ENCODE results near the gene ARL15.

DNA sequence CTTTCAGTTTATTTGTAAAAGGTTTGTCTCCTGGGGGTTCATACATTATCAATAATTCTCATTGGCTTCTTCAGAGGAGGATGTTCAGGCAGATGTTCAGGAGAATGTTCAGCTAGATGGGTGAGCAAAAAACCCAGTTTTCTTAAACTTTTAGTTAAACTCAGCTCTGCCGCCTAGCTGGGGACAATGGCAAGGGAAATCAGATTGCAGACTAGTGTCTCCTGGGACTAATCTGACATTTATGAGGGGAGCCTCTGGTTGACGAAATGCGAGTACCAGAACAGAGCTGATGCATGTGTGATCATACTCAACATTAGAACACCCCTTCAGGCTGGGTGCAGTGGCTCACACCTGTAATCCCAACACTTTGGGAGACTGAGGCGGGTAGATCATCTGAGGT lies 314.4 kb downstream of the ARL15 start:
- TF ChIP-seq, protein P1, sequence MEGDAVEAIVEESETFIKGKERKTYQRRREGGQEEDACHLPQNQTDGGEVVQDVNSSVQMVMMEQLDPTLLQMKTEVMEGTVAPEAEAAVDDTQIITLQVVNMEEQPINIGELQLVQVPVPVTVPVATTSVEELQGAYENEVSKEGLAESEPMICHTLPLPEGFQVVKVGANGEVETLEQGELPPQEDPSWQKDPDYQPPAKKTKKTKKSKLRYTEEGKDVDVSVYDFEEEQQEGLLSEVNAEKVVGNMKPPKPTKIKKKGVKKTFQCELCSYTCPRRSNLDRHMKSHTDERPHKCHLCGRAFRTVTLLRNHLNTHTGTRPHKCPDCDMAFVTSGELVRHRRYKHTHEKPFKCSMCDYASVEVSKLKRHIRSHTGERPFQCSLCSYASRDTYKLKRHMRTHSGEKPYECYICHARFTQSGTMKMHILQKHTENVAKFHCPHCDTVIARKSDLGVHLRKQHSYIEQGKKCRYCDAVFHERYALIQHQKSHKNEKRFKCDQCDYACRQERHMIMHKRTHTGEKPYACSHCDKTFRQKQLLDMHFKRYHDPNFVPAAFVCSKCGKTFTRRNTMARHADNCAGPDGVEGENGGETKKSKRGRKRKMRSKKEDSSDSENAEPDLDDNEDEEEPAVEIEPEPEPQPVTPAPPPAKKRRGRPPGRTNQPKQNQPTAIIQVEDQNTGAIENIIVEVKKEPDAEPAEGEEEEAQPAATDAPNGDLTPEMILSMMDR (conservative IDR thresholded peaks at IDR 0.05; ENCODE audit: low read length), result no peak
- no peak for TF ChIP-seq EZH2phosphoT487 (IDR thresholded peaks at IDR 0.05; ENCODE audit: borderline replicate concordance)

Measured in Loucy (cell line).